22Rv1 (cell line): ENCODE measurements around the gene ESRP2.
A peak's percentile ranks its signal among the peaks of the same experiment; 100 is the strongest.

ENCODE experiments used
- H3K27ac ChIP-seq: fragments of 450-650 bp; 2 replicates; pipeline ENCODE4 v1.5.1; 2017
- ZFX ChIP-seq: fragments of 450-650 bp; IDR thresholded peaks from 2 replicates; pipeline ENCODE4 v1.6.1; 2017; ENCODE audit warnings: antibody characterized with exemption, borderline replicate concordance
- TF ChIP-seq, protein P1 (sequence below): fragments of 450-650 bp; IDR thresholded peaks from 2 replicates; pipeline ENCODE4 v1.5.1; 2017; ENCODE audit warnings: mild to moderate bottlenecking

The ESRP2 gene

DNA sequence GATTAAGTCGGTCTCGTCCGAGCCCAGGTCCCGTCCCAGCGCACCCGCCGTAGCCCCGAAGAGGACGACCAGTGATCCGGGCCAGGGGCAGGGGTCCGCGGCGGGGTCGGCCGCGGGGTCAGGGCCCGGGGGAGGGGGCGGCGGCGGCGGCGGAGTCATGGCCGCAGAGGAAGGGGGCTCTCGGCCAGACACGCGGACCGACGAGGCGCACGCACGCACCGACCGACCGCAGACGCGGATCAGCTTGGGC lies at the start of gene ESRP2:
Gene ESRP2, minus strand, starts transcription at position 241 of the 250 bp plus-strand sequence. Its CDS starts 82 bp downstream, at position 159.
- H3K27ac ChIP-seq, result peak within 1 kb of the TSS; percentile 100
- TF ChIP-seq ZFX, result no peak
- TF ChIP-seq, protein P1, sequence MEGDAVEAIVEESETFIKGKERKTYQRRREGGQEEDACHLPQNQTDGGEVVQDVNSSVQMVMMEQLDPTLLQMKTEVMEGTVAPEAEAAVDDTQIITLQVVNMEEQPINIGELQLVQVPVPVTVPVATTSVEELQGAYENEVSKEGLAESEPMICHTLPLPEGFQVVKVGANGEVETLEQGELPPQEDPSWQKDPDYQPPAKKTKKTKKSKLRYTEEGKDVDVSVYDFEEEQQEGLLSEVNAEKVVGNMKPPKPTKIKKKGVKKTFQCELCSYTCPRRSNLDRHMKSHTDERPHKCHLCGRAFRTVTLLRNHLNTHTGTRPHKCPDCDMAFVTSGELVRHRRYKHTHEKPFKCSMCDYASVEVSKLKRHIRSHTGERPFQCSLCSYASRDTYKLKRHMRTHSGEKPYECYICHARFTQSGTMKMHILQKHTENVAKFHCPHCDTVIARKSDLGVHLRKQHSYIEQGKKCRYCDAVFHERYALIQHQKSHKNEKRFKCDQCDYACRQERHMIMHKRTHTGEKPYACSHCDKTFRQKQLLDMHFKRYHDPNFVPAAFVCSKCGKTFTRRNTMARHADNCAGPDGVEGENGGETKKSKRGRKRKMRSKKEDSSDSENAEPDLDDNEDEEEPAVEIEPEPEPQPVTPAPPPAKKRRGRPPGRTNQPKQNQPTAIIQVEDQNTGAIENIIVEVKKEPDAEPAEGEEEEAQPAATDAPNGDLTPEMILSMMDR, result no peak

DNA sequence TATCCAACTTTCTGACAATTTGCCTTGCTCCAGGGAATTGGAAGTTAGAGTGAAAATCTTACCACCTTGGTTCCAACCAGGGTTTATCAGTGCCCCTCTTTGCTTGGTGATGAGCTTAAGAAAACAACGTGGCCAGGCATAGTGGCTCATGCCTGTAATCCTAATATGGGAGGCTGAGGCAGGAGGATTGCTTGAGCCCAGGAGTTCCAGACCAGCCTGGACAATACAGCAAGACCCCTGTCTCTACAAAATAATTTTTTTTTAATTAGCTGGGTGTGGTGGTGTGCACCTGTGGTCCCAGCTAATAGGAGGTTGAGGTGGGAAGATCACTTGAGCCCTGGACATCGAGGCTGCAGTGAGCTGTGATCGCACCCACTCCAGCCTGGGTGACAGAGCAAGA lies 49.8 kb upstream of the ESRP2 start:
- no peak for TF ChIP-seq ZFX
- TF ChIP-seq, protein P1, result no peak
- H3K27ac ChIP-seq, result no peak overlapping the region

DNA sequence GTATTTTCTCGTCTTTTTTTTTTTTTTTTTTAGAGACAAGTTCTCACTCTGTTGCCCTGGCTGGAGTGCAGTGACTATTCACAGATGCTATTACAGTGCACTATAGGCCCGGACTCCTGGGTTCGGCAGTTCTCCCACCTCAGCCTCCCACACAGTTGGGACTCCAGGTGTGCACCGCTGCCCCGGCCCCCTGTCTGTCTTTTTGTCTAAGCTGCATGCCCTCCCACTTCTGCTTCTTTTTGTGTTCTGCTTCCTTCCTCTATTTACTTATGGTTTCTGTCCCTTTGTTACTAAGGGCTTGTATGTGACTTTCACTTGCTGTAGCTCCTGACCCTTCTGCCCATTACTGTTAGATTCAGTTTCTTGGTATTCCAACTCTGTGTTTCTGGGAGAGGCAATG lies 48.9 kb upstream of the ESRP2 start:
- no peak for TF ChIP-seq ZFX
- TF ChIP-seq, protein P1, result no peak
- H3K27ac ChIP-seq, result no peak overlapping the region

GRCh38 chr16:68283801-68284598 lies 48.1 kb upstream of the ESRP2 start:
- TF ChIP-seq ZFX, result no peak
- TF ChIP-seq, protein P1, result no peak
- no peak overlapping the region for H3K27ac ChIP-seq

GRCh38 chr16:68283346-68283745 lies 47.4 kb upstream of the ESRP2 start:
- TF ChIP-seq ZFX, result no peak
- TF ChIP-seq, protein P1, result no peak
- no peak overlapping the region for H3K27ac ChIP-seq

DNA sequence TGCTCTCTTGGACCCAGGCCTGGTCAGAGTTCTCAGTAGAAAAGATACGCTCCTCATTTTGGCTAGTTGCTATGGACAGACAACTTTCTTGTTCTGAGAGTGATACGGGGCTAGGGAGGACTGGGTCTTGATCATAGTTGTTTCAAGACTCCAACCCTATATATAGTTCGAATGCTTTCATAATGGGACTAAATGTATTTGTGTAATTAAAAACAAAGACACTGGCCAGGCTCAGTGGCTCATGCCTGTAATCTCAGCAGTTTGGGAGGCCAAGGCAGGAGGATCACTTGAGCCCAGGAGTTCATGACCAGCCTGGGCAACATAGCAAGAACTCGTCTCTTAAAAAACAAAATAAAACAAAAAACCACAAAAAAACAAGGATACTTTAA lies 46.1 kb upstream of the ESRP2 start:
- no peak for TF ChIP-seq ZFX
- TF ChIP-seq, protein P1, result no peak
- no peak overlapping the region for H3K27ac ChIP-seq

DNA sequence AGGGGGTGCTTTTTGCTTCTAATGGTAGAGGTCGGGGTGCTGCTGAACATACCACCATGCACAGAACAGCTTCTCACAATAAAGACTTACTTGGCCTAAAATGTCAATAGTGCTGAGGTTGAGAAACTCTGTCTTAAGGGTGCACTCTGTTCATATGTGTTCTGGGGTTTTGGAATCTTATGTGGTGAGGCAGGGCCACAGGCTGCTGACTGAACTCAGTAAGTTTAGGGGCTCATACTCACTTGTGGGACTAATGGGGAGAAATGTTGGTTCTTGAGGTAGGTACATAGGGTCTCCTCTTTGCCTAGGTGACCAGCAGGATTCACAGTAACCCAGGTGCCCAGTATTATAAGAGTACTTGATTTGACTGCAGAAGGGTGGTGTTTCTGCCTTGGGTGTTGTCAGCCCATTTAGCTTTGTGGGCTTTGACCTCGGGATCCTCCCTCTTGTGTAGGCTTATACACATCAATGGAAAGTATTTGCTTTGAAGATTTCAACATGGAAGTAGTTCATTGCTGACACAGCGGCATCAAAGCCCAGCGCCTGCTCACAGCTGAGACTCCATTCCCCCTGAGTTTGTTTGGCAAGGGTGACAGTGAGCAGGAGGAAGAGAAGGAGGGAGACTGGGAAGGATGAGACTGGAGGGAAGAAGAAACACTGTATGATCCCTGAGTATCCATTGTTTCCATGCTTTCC lies 45.6 kb upstream of the ESRP2 start:
- no peak overlapping the region for H3K27ac ChIP-seq
- TF ChIP-seq ZFX, result no peak
- TF ChIP-seq, protein P1, result no peak
